ENCODE results near the gene CGN.

DNA sequence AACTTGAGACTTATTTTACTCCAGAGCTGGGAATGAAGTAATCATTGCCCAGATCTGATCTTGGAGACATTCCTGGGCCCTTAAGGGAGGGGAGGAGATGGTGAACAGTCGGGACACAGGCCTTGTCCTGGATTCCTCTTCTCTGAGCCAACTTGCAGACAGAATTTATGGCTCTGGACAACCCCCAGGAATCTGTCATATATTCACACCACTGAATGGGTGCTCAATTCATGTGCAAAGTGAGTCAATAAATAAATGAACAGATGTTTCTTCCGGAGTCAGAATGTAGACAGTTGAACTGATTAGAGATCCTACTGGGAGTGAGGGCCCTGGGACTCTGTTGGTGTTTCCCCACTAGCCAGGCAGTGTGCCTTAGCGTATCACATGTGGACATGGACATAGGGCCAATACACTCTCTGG lies 31.5 kb downstream of the CGN start:
- TF ChIP-seq POLR2A (IDR thresholded peaks at IDR 0.05; ENCODE audit: low read length) (no peak), GATA1 (IDR thresholded peaks at IDR 0.05; ENCODE audit: low read depth, low read length) (no peak)

All from erythroblast (primary cell).